ENCODE results near the gene PCBD2. TPM values are rescaled to one million over a fixed set of nuclear protein-coding genes. Genes with fewer than 3 reads are reported as not detected.

Gene PCBD2
- total and polyA plus RNA-seq, 4 donors = 5.9 to 12.8 (median 10.3) TPM

- DNase-seq (ENCODE audit: low spot score) = no peak
Observed at GRCh38 chr5:134945041-134945440, 40.1 kb downstream of the PCBD2 start.

GRCh38 chr5:134948911-134949310 lies 44.0 kb downstream of the PCBD2 start:
- H3K27me3 ChIP-seq (ENCODE audit: control insufficient read depth in 4 of 4, insufficient read depth in 4 of 4, low read length in 3 of 4) = no peaks in the 10 kb centered on the region
- no peak for DNase-seq (ENCODE audit: low spot score)
- H3K4me3 ChIP-seq (ENCODE audit: low read depth in 1 of 3, low read length in 3 of 3) = no peak overlapping the region
- H3K27ac ChIP-seq (ENCODE audit: low read depth in 1 of 2, low read length in 2 of 2) = no peak overlapping the region
- 97% methylated on average over 5 of the region's 5 CpGs for WGBS
- H3K4me1 ChIP-seq (ENCODE audit: control insufficient read depth in 4 of 4, insufficient read depth in 4 of 4, low read length in 3 of 4) = no peaks in the 10 kb centered on the region
- TF ChIP-seq ZBTB33 (IDR thresholded peaks at IDR 0.05) (no peak), JUND (IDR thresholded peaks at IDR 0.05) (no peak), HNF4A (conservative IDR thresholded peaks at IDR 0.05) (no peak), ATF3 (IDR thresholded peaks at IDR 0.05) (no peak), TAF1 (conservative IDR thresholded peaks at IDR 0.05) (no peak), RXRA (IDR thresholded peaks at IDR 0.05) (no peak)
- no peaks in the 10 kb centered on the region for H3K9me3 ChIP-seq (ENCODE audit: control insufficient read depth in 4 of 4, low read length in 3 of 4)
- H3K9ac ChIP-seq (ENCODE audit: low read depth in 1 of 2, low read length in 2 of 2) = no peak overlapping the region
- no peaks in the 10 kb centered on the region for H3K36me3 ChIP-seq (ENCODE audit: control insufficient read depth in 4 of 4, insufficient read depth in 3 of 4, low read depth in 1 of 4, low read length in 3 of 4)

More at GRCh38 chr5:134945041-134945440, 40.1 kb downstream of the PCBD2 start:
- TF ChIP-seq RAD21 (IDR thresholded peaks at IDR 0.05) = no peak
- no peak for TF ChIP-seq HNF4G (IDR thresholded peaks at IDR 0.05)
- no peak for TF ChIP-seq CTCF (IDR thresholded peaks at IDR 0.05; ENCODE audit: low read depth, low read length, missing input control)
- Histone ChIP-seq H3K9me3 (ENCODE audit: control insufficient read depth in 4 of 4, low read length in 3 of 4) (no peaks in the 10 kb centered on the region), H3K27ac (ENCODE audit: low read depth in 1 of 2, low read length in 2 of 2) (no peak overlapping the region), H3K27me3 (ENCODE audit: control insufficient read depth in 4 of 4, insufficient read depth in 4 of 4, low read length in 3 of 4) (no peaks in the 10 kb centered on the region), H3K9ac (ENCODE audit: low read depth in 1 of 2, low read length in 2 of 2) (no peak overlapping the region), H3K4me3 (ENCODE audit: low read depth in 1 of 3, low read length in 3 of 3) (no peak overlapping the region), H3K4me1 (ENCODE audit: control insufficient read depth in 4 of 4, insufficient read depth in 4 of 4, low read length in 3 of 4) (no peaks in the 10 kb centered on the region), H3K36me3 (ENCODE audit: control insufficient read depth in 4 of 4, insufficient read depth in 3 of 4, low read depth in 1 of 4, low read length in 3 of 4) (peaks cover 0 to 3% (median 0%) of the 10 kb centered on the region in 4 donors)
- 95% methylated on average over 2 of the region's 2 CpGs for WGBS

- Histone ChIP-seq H3K4me3 (ENCODE audit: low read depth in 1 of 3, low read length in 3 of 3) (no peak overlapping the region), H3K9ac (ENCODE audit: low read depth in 1 of 2, low read length in 2 of 2) (no peak overlapping the region), H3K27me3 (ENCODE audit: control insufficient read depth in 4 of 4, insufficient read depth in 4 of 4, low read length in 3 of 4) (no peaks in the 10 kb centered on the region), H3K36me3 (ENCODE audit: control insufficient read depth in 4 of 4, insufficient read depth in 3 of 4, low read depth in 1 of 4, low read length in 3 of 4) (no peaks in the 10 kb centered on the region), H3K4me1 (ENCODE audit: control insufficient read depth in 4 of 4, insufficient read depth in 4 of 4, low read length in 3 of 4) (no peaks in the 10 kb centered on the region), H3K27ac (ENCODE audit: low read depth in 1 of 2, low read length in 2 of 2) (no peak overlapping the region), H3K9me3 (ENCODE audit: control insufficient read depth in 4 of 4, low read length in 3 of 4) (peaks cover 0 to under 1% (median 0%) of the 10 kb centered on the region in 4 donors)
- 91% methylated on average over 5 of the region's 5 CpGs for WGBS
- DNase-seq (ENCODE audit: low spot score) = no peak
- TF ChIP-seq CTCF (IDR thresholded peaks at IDR 0.05; ENCODE audit: low read depth, low read length, missing input control) (no peak), REST (IDR thresholded peaks at IDR 0.05) (no peak), MAX (IDR thresholded peaks at IDR 0.05) (no peak), JUND (IDR thresholded peaks at IDR 0.05) (no peak), ATF3 (IDR thresholded peaks at IDR 0.05) (no peak), YY1 (IDR thresholded peaks at IDR 0.05) (no peak), TAF1 (conservative IDR thresholded peaks at IDR 0.05) (no peak), FOXA2 (IDR thresholded peaks at IDR 0.05) (no peak), HNF4G (IDR thresholded peaks at IDR 0.05) (no peak), SP1 (IDR thresholded peaks at IDR 0.05) (no peak)
Observed at GRCh38 chr5:134949316-134949715, 44.4 kb downstream of the PCBD2 start.

All from liver (tissue), 9 donors.